Stimulated activated CD8-positive, alpha-beta memory T cell treated with anti-CD3 and anti-CD28 coated beads, Interleukin-4, amount 100 ng/mL, for 24 hours (primary cell): ENCODE results near the gene RPTN.

ENCODE experiments used
- DNase-seq: peaks from one replicate; pipeline ENCODE4 v3.0.0-alpha.2; 2020; ENCODE audit warnings: low read depth

RPTN gene, protein sequence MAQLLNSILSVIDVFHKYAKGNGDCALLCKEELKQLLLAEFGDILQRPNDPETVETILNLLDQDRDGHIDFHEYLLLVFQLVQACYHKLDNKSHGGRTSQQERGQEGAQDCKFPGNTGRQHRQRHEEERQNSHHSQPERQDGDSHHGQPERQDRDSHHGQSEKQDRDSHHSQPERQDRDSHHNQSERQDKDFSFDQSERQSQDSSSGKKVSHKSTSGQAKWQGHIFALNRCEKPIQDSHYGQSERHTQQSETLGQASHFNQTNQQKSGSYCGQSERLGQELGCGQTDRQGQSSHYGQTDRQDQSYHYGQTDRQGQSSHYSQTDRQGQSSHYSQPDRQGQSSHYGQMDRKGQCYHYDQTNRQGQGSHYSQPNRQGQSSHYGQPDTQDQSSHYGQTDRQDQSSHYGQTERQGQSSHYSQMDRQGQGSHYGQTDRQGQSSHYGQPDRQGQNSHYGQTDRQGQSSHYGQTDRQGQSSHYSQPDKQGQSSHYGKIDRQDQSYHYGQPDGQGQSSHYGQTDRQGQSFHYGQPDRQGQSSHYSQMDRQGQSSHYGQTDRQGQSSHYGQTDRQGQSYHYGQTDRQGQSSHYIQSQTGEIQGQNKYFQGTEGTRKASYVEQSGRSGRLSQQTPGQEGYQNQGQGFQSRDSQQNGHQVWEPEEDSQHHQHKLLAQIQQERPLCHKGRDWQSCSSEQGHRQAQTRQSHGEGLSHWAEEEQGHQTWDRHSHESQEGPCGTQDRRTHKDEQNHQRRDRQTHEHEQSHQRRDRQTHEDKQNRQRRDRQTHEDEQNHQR

DNA sequence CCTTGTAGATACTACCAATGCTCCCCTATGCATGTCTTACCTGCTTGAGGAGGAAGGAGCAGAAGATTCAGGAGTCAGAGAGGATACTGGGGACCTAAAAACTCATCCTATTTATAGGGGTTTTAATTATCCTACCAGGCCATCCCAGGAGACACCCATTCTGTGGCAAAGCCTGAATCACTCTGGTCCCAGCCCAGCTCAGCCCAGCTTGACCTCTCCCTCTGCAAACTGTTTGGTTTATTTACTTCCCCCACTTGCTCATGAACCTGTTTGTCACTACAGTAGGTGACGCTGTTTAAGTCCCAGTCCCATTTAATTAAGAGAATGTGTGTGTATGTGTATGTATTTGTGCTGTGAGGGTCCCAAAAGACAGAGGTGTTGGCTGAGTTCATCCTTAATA is at the start of gene RPTN:
Gene RPTN (minus strand): TSS at position 85 of the 400 bp plus-strand sequence. CDS start 1,339 bp downstream, outside the sequence.
- DNase-seq, result no peak

DNA sequence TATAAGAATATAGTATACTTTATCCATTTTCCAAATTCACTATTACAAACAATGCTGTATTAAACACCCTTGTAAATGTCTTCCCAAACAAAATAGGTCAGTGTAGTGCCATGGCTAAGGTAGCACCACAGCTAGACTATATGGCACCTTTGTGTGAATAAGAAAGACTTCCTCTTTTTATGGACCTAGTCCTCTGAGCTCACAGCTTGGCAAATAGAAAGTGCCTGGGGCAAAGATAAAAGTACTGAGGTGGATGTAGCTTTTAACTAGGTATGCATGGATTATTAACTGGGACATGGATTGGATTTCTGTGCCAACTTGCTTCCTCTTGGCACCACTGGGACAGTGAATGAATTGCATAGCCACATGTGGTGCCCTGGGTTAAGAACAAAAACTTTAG is 40.0 kb upstream of the RPTN start:
- no peak for DNase-seq

DNA sequence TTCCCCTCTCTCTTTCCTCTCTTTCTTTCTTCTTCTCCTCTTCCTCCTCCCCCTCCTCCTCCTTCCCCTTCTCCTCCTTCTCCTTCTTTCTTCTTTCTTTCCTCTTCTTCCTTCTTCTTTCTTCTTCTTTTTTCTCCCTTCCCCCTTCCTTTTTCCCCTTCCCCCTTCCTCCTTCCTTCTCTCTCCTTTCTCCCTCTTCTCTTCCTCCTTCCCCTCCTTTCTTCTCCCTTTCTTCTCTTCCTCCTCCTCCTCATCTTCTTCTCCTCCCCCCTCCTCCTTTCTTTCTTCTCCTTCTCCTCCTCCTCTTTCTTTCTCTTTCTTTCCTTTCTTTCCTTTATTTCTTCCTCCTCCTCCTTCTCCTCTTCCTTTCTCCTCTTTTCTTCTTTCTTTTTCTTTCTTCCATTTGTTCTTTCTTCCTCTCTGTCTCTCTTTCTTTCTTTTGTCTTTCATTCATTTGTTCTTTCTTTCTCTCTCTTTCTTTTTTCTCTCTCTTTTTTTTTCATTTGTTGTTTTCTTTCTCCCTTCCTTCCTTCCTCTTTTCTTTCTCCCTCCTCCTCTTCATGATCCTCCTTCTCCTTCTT is 38.4 kb upstream of the RPTN start:
- DNase-seq, result no peak

DNA sequence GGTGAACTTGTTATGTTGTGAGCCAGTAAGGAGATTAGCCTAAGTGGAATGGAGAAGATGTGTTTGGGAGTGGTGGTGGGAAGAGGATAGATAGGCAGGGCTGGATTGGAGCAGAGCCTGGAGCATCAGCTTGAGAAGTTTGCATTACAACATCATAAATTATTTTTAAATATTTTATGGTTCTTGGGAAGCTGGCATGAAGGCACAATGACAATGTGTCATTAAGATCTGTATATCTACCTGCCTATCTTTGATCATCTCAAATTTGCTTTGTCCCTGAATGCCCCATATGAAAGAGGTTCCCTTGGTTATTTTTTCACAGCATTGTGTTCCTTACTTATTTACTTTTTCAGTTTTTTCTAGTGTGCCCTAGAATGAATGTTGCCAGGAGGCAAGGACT is 32.7 kb upstream of the RPTN start:
- DNase-seq, result no peak

DNA sequence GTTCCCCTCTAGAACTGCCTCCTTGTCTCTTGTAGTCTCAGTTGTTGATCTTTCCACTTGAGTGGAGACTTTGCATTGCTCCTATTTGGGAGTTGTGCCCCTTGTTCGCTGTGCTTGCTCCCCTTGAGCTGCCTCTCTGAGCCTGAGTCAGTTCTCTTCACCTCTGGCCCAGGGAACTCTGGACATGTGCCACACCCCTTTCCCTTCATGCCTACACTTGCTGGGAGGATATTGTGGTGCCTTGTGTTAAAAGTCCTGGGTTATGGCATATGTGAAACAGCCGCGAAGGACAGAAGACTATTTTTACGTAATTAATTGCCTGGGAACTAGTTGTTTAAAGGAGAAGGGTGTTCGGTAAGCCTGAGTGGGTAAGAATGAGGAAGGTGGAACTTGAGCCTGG is 32.2 kb upstream of the RPTN start:
- DNase-seq, result no peak

DNA sequence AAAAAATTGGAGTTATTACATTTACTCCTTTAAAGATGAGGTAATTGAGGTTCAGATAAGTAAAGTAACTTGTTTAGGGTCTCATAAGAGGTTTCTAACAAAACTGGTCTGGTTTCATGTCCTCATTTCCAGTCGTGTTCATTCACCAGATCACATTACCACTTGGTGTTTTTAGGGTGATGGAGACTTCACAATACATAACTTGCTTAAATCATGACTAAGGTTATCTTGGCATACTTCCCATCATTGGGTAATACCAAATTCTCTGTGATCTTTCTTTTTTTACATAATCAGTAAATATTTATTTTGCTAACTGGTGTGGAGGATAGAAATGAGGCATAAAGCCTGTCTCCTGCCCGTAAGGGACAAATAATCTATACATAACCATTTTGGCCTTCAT is 31.6 kb upstream of the RPTN start:
- DNase-seq, result no peak

DNA sequence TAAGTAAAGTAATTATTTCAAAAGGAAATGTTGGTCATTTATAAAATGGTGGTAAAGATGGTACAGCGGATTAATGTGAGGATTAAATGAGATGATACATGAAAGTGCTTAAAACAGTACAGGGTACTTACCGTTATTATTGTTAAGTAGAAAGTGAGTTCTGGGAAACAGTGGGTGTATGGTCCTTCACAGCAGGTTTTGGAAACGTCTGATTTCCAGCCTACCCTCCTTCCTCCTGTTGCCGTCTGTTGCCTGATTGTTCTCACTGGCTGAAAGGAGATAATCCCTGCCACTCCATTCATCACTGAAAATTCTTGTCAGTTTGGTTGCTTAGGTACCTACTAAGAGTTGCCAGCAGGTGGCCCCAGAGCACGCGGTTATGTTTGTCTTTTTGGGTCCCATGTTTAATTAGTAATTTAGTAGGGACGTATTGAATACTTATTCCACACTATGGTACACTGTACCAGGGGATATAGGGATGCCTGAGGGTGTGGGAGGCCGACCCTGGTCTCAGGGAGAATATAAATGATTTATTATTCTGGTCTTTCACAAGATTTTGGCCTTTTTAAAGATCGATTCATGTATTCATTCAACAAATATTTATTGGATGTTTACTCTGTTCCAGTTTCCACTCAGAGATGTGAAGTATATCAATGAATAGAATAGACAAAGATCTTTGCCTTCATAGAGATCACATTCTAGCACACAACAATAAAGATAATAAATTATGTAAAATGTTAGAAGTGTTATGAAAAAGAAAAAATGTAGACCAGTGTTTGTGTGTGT is 30.8 kb upstream of the RPTN start:
- peak; percentile 51 for DNase-seq

DNA sequence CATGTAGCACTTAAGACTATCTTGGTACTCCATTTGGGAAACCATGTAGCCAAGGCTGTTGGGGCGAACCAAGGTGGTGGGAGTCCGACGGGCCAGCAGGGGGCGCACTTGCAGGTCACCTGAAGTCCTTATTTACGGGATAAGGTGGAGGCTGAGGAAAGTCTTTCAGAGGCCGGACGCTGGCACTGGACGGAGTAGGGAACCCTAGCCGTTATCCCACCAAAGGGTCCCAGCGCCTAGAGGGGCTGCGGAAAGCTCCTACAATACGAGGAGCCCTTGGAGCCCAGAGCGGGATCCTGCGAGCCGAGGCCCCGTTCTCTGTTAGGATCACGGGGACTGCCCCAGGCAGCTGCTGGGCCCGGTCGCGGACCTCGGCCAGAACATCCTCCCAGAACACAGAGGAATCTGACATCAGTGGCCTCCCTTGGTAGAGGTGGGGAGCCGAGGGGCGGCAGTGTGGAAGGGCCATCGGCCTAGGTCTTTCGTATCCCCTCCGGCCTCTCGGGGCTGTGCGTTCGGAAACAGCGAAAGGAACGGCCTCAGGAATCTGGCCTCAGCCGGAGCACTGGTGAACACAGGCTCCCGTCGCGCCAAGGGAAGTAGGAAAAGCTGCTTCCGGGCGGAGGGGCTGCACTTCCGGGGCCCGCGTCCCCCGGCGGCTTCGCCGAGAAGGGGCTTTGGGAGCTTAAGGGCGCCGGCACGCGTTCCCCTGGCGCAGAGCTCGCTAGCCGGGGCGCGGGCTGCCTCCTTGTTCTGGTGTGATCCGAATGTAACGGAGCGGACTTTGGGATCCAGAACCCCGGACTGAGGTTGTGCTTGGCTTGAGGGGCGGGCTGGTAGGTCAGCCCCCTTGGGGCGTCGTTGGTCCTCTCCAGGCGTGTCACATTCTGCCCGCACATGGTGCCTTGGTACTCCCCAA is 29.9 kb upstream of the RPTN start:
- DNase-seq, result peak; percentile 66

DNA sequence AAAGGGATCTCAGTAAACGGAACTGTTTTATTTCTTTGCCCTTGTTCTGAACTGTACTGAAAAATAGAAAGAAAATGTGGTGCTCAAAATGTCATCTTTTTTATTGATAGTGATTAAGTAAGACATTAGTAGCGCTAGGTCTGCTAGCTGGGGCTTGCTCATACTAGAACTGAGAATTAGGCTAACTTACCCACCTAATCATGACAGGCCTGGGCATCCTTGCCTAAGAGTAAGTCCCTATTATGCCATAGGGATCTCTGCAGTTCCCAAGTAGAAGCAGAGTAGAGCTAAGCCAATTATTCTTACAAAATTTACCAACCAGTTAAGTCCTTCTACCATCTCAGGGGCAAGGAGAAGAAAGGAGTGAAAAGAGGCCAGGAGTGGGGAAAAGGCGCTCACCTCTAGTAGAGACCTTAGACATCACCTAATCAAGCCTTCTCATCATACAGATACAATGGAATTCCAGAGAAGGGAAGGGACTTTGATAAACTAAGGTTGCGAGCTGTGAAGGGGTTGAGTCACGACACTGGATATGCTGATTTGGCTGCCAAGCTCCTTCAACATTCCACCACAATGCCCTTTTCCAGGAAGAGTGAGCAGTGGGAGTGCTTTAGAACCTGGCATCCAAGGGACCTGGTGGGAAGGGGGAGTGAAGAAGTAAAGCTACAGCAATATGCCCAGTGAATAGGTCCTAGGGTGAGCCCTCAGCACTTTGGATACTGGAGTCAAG is 27.7 kb upstream of the RPTN start:
- DNase-seq, result no peak

DNA sequence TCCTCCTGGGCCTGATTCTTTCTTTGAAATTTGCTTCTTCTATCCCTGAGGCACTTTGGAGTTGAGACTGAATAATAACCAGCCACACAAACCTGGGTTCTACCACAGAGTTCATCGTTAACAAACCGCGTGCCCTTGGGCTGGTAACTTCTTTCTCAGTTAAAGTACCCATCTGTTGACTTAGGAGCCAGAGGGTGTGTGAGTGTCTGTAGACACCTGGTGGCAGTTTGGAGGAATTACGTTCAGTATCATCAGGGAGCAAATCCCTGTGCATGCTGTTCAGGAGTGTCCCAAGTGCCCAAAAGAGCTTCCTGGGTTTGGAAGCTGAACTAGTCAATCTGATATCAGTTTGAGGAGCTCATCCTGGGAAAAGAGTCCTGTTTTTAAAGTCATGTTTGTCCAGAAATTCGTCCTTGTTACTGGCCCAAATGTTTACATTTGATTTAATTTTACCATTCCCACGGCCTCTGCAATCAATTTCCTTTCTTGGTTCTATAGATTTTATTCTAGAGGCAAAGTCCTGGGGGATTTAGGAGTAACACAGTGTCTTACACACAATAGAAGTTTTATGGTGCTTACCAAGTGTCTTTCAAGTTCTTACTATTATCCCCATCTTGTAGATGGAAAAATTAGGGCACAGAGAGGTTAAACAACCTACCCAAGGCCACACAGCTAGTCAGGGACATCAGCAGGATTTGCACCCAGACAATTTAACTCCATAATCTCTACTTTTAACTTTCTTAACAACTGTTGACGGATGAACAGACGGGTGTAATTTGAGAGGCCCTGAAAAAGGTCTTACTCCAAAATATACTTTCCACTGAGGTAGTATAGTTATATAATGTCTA is 26.7 kb upstream of the RPTN start:
- DNase-seq, result no peak

DNA sequence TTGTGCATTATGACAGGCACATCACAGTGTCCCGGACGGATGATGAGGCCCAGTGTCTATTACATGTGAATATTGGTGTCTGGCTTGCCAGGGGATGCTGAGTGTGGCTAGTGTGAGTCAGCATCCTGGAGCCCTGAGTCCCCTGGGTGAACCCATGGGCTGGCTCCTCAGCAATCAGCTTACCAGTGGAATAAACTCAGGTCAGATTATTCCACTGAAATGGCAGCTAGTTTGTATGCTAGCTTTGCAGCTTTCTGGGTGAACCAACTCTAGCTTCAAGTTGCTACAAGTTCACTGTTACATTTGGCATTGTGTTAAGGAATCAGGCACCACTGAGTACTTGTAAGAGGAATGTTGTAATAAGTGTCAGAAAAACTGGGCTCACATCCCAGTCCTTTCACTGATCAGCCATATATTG is 23.9 kb upstream of the RPTN start:
- no peak for DNase-seq

DNA sequence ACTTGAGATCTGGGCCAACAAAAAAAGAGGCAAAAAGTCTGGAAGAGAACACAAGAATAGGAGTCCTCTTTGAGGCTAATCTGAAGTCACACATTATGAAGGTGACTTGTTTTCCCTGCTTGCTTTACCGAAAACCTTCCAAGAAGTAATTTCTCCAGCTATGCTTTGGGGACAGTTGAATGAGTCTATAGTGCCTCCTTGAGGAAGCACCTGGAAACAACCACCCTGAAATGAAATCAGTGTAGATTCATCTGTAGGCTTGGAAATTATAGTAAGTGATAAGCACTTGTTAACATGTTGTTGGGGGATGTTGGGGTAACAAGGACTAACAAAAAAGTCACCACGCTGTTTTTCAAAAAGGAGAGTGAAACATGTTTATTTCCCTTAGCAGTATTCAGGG is 23.4 kb upstream of the RPTN start:
- no peak for DNase-seq

DNA sequence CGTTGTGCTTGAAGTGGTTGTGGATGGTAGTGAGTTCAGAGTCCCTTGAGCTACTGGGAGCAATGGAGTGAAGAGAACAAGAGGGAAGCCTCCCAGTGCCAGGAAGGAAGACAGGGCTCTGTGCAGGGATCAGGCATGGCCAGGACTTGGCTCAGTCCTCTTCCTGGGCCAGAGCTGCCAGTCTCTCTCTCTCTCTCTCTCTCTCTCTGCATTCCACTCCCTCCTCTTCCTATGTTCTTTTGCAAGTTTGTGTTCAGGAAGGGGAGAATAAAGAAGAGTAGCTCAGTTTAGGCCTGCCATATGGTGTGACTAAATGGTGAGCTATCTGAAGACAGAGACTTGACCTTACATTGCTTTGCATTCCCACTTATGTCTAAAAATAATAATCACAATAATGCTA is 20.5 kb upstream of the RPTN start:
- DNase-seq, result no peak

DNA sequence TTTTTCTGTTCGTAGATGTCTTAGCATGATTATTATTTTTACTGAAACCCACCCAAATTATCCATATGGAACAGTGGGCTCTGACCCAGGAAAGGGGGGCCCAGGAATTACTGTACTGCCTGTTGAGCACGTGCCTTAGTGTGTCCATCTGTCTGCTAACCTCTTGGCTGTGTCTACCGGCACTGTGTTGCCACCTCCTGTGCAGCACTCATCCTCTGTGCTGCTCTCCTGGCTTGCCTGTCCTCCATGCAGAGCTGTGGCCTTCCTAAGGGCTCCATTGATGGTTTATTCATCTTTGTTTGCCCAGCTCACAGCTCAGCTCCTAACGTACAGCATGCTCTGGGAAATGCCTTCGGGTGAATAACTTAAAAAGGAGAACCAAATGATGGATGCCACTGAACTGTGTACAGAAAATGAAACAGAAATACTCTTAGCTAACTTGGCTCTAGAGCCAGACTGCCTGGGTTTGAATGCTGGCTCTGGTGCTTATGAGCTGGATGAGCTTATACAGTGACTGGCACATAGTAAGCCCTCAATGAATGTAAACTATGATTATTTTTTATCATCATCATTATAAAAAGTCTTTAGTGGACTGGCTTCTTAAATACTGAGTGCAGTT is 11.4 kb upstream of the RPTN start:
- no peak for DNase-seq

DNA sequence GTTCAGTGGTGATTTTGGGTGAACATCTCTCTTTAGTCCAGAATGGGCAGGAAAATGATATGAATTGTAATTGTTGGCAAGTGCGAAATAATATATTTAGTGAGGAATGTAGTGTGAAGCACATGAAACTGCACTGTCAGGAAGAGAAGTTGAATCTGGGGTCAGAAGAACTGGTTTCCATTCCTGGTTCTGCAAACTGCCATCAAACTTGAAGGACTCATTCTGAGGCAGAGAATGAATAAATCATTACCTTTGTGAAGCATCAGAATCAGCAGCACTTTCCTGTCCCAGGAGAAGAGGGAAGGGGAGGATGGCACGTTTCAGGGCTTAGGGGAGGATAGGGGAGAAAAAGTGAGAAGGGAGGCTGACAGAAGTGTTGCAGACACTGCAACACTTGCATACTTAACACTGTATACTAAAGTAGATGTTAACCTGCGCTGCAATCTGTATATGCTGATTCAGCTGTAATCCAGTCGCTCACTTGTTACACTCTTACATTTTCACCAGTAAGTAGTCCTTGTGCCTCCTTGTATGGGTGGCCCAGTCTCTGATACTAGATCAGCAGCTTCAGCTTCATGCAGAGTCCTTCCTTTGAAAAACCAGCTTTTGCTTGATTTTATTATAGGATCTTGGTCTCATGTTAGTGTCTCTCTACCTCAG is 10.5 kb upstream of the RPTN start:
- DNase-seq, result no peak

DNA sequence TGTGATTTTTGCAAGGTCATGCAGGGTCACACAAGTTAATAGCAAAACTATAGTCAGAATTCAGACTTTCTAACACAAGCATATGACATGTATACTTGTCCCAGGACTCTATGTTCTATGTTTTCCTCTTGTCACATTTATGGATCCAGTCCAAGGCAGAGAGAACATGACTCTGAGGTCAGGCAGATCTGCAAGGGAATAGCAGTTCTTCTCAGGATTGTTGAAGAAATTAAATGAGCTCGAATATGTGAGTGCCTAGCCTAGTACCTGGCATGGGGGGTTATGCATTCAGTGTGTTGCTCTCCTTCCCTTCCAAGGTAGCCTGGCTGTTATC is 9.5 kb upstream of the RPTN start:
- no peak for DNase-seq

DNA sequence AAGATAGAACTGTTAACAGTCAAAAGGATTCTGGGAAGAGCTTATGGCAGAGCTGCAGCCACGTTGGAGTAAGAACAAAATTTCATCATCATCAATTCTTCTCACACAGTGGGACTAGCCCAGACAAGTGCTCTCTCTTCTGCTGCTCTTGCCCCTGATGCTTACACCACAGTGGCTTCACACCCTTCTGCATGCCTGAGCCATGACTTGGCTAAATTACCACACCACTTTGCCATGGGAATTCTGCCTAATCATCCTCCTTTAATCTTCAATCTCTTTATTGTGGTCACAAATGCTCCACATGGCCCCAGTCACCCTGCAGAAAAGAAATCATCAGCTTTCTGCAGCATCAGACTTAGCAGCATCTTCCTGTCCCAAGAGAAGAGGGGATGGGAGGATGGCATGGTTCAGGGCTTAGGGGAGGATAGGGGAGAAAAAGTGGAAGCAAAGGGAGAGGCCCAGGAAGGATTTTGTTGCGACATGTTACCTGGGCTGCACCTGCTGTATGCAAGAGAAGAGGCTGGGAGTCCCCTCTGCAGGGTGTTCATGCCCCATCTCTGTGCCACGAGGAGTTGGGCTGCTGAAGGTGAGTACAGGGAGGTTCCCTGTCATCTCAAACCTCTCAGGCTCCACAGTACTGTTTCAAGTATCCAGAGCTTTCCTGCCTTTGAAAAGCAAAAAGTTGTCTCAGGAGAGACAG is 9.0 kb upstream of the RPTN start:
- no peak for DNase-seq

DNA sequence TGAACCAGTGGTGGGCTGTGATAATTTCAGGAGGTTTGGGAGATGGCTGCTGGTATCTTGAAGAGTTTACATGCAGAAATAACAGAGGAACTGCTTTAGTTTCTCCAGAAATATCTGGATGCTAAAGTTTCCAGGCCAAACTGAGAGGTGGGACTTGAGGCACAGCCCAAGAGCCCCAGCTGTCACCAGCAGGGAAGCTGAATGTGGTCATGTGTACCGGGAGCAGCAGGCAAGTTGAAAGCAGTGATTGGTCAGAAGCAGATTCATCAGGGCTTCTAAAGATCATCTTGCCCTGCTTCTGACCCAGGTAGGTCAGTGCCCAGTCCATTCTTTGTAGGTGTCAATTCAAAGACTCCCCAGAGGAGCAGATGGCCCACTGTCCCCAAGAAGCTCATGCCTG is 7.9 kb upstream of the RPTN start:
- DNase-seq, result no peak
